HG03442 (cell line): ENCODE data around the gene BMERB1.
"Not testable (repeated sequence)": the region's sequence is repeated elsewhere in the genome, so short reads cannot be mapped to it uniquely, and the experiment has no call there.

Experiments used
- ATAC-seq: cut with Tn5 transposase; IDR thresholded peaks from one replicate; pipeline ENCODE4 v1.9.1; 2021; ENCODE audit warnings: mild to moderate bottlenecking, moderate library complexity; ENCODE audit not compliant: unreplicated experiment

The BMERB1 gene

DNA sequence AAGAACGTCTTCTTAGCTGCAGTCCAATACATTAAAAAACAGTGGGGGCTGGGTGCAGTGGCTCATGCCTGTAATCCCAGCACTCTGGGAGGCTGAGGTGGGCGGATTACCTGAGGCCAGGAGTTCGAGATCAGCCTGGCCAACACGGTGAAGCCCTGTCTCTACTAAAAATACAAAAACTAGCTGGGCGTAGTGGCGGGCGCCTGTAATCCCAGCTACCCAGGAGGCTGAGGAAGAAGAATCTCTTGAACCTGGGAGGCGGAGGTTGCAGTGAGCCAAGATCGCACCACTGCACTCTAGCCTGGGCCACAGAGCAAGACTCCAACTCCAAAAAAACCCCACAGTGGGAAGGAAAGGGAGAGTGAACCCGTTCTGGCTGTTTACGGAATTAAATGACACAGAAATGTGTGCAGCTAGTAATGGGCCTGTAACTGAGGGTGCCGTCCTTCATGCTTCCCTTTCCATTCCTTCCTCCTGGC lies 172.9 kb downstream of the BMERB1 start:
- ATAC-seq, result not testable (repeated sequence)

- no peak for ATAC-seq
These were observed 173.5 kb downstream of the BMERB1 start for GRCh38 chr16:15607700-15608396.

DNA sequence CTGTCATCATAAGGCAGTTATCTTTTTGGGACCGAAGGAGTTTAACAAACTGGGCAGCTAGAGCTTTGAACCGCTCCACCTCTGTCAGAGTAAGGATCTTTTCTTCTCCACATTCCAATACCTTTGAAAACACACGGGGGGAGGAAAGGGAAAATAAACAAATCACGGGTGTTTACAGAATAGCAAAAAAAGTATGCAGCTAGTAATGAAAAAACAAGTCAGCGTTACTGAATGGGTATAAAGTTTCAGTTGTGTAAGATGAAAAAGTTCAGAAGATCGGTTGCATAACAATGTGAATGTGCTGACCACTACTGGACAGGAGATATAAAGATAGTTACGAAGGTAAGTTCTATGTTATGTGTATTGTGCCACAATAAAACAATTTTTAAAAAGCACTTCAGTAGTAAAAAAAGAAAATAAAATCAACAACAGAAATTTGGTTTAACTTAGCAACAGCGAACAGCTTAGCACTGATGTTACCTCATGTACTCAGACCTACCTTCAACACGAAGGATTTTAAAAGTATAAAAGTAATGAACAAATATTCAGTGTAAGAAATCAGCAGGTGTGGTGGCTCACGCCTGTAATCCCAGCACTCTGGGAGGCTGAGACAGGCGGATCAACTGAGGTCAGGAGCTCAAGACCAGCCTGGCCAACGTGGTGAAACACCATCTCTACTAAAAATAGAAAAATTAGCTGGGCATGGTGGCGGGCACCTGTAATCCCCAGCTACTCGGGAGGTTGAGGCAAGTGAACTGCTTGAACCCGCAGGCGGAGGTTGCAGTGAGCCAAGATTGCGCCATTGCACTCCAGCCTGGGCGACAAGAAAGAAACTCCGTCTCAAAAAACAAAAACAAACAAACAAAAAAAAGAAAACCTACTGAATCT lies 174.3 kb downstream of the BMERB1 start:
- ATAC-seq, result no peak

DNA sequence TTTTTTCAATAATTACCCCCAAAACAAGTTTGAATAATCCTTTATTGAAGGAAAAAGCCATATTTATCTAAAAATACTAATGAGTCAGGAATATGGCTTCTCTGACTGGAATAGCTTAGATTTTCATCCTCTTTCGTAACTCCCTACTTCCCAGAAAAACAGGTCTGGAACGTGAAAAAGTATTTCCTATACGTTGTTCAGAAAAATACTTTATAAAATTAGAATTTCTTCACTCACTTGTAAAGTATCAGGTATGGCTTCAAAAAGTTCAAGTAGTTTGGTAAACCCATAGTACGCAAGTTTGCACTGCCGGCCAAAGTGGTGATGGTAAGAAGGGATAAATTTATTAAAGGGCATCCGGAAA lies 174.9 kb downstream of the BMERB1 start:
- ATAC-seq, result no peak

- ATAC-seq, result no peak
These were observed 176.0 kb downstream of the BMERB1 start for GRCh38 chr16:15610369-15610871.

- no peak for ATAC-seq
These were observed 177.2 kb downstream of the BMERB1 start for GRCh38 chr16:15611610-15612009.

DNA sequence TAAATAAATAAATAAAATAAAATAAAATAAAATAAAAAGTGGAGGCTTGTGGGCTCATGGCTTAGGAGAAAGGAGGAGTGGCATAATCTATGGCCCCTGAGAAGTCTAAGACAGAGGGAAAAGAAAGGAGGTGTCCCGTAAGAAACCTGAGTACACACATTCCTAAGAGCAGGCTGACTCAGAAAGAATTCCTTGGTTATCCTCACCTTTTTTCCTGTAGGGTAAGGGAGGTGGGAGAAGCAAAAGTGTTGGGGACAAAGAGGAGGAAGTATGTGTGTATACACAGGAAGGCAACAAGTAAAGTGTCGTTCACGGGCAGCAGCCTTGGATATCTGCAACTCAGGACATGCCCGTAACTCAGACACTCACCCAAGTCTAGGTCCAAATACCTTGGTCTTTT lies 179.3 kb downstream of the BMERB1 start:
- ATAC-seq, result no peak

GRCh38 chr16:15616012-15616411 lies 181.6 kb downstream of the BMERB1 start:
- ATAC-seq, result no peak

- no peak for ATAC-seq
These were observed 182.2 kb downstream of the BMERB1 start for GRCh38 chr16:15616475-15617165.

- no peak for ATAC-seq
These were observed 183.5 kb downstream of the BMERB1 start for GRCh38 chr16:15617901-15618300.

- ATAC-seq, result no peak
These were observed 184.0 kb downstream of the BMERB1 start for GRCh38 chr16:15618392-15618791.

DNA sequence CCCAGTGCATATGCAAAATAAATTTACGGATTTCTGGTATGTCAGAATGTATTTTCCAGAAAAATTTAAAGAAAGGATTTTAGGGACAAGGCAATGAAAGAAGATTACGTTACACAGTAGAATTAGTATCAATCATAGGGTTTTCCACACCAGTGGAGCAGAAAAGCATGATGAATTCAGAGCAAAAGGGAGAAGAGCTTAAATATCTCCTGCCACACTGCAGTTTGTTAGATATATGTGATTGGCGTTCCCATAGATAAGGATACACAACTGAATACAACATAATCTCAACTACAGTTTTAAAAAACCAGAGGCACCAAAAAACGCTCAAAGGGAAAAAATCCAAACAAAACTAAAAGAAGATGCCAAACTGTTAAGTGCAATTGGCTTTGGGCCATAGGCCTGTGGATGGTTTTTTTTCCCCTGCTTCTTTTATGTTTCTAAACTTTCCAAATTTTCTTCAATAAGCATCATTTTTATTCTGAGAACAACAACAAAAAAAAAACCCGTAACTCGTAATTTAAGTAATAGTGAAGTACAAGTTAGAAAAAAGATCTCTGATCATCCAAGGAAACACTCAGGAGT lies 186.3 kb downstream of the BMERB1 start:
- ATAC-seq, result no peak

DNA sequence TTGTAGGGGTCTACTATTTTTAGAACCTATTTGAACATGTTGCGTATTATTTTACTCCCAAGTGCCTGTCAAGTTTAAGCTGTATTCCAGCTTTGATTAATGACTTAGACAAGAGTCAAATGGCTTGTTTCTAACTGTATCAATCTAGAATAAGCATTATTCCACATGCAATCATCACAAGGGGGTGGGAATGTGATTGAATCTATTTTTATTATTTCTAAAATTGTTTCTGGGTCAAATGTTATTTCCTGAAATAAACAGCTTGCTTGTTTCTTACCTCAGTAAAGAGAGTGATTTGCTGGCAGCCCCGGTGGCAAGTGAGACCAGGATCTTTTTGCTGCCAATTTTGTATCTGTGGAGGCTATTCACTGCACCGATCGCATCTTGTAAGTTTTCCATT lies 187.1 kb downstream of the BMERB1 start:
- no peak for ATAC-seq

- ATAC-seq, result no peak
These were observed 187.5 kb downstream of the BMERB1 start for GRCh38 chr16:15621889-15622288.

DNA sequence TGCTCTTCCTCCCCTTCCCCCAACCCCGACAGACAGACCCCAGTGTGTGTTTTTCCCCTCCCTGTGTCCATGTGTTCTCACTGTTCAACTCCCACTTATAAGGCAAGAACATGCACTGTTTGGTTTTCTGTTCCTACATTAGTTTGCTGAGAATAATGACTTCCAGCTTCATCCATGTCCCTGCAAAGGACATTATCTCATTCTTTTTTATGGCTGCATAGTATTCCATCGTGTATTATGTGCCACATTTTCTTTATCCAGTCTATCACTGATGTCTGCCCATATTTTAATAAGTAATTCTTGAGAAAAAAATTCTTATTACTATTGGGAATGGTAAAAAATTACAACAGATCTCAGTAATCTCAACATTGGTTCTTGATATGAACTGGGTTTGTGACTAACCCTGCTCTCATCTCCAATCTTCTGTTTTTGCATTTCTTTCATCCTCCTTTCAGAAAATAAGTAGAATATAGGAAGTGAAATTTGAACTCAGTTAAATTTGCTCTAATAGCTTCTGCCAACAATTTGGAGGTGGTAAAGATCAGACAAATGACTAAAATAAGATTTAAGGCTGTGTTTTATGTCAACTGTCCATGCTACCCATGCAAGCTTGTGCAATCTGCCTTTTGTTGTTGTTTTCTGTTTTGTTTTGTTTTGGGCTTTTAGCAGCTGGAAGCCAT lies 197.5 kb downstream of the BMERB1 start:
- ATAC-seq, result no peak

DNA sequence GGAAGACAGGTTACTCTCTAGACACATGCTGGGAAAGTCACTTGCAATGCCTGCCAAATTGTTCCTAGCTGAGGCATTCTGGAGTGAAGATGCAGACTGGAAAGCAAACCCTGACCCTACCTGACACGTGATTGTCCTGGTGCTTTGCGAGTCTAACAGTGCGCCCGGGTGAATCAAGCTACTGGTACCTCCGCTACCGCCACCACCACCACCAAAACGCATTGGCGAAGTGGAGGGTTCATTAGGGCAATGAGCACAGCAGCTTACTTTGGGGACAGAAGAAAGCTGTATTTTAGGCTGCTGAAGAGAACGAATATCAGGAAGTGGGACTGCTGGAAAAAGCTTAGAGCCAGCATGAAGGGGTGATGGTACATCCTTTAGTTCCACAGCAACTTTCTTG lies 201.5 kb downstream of the BMERB1 start:
- no peak for ATAC-seq

- ATAC-seq, result no peak
These were observed 202.0 kb downstream of the BMERB1 start for GRCh38 chr16:15636392-15636873.
